Fibroblast of skin of back (primary cell): ENCODE results near the gene KCNQ2.

Experiments
- DNase-seq: peaks from one replicate; pipeline ENCODE4 v3.0.0-alpha.2; 2013

The KCNQ2 gene

GRCh38 chr20:63356511-63356910 is 115.9 kb downstream of the KCNQ2 start:
- DNase-seq, result no peak

DNA sequence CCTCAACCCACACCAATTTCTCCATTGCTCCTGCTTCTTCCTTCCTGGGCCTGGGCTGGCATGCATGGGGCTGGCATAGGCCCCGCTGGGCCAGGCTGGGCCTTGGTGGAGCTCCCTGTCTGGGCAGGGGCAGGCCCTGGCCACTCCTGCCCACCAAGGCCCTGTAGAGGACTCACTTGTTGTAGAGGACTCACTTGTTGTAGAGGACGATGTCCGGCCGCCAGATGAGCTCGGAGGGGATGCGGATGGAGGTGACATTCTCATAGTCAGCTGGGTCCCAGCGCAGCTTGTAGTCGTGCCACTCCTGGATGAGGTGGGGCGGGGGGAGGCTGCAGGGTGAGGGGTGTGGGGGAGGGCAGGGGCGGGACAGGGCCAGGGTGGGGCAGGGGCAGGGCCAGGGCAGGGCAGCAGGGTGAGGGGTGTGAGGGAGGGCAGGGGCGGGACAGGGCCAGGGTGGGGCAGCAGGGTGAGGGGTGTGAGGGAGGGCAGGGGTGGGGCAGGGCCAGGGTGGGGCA is 116.6 kb downstream of the KCNQ2 start:
- DNase-seq, result no peak

GRCh38 chr20:63354636-63355350 is 117.7 kb downstream of the KCNQ2 start:
- no peak for DNase-seq

GRCh38 chr20:63352811-63353221 is 119.6 kb downstream of the KCNQ2 start:
- no peak for DNase-seq

- no peak for DNase-seq
These were observed 120.5 kb downstream of the KCNQ2 start for GRCh38 chr20:63351811-63352591.

DNA sequence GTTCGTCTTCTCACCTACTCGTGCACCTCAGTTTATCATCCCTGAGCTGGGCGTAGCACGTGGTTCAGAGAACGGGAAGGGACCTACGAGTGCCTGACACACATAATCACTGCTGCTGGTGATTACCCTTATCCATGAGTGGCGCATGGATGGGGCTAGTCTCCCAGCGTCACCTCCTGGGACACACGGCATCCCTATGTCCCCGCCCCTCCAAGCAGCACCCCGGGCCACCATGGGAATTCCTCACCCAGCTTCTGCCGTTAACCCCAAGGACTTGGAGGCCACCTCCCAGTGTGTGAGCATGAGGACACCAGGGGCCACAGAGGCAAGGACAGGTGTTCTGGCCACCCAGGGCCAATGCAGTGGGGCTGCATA is 121.1 kb downstream of the KCNQ2 start:
- DNase-seq, result no peak

GRCh38 chr20:63350597-63351325 is 121.7 kb downstream of the KCNQ2 start:
- no peak for DNase-seq
